ENCODE results near the gene SLC26A6. TPM values are rescaled to one million over a fixed set of nuclear protein-coding genes. Genes with fewer than 3 reads are reported as not detected.

The SLC26A6 gene
- polyA plus RNA-seq, 1 of the 3 experiments (the other 2 are of a cell fraction), result 31.9 TPM

- Histone ChIP-seq H3K36me3 (replicated peaks in 1 of 2; ENCODE audit: control insufficient read depth in 1 of 2, insufficient read depth in 2 of 2, low read length in 1 of 2) (peaks cover 2 to 60% of the 10 kb centered on the region in 2 experiments), H3K9me2 (no peaks in the 10 kb centered on the region), H3K9ac (no peak overlapping the region), H3K9me3 (no peaks in the 10 kb centered on the region), H3K27ac (ENCODE audit: low read depth in 2 of 2, low read length in 1 of 2) (no peak overlapping the region), H3K4me2 (no peak overlapping the region), H4K20me1 (ENCODE audit: insufficient read depth) (no peaks in the 10 kb centered on the region), H3K4me1 (ENCODE audit: control insufficient read depth in 1 of 2, insufficient read depth in 2 of 2, low read depth in 1 of 2, low read length in 1 of 2) (peaks cover 9 to 12% of the 10 kb centered on the region in 2 experiments), H3K4me3 (ENCODE audit: low read depth in 2 of 2, low read length in 1 of 2) (no peak overlapping the region), H3K27me3 (ENCODE audit: insufficient read depth) (no peaks in the 10 kb centered on the region), H3K79me2 (ENCODE audit: insufficient read depth) (0 out of 2 replicates have a peak, but pooled peaks cover 12% of the 10 kb centered on the region), H2AFZ (ENCODE audit: low read depth) (no peak overlapping the region), H3F3A (replicated peaks; ENCODE audit: insufficient read depth) (no peaks in the 10 kb centered on the region)
- ChIA-PET POLR2A (no interaction called here), CTCF (interaction anchor here (1.1 kb wide), 1 partner anchor 23 kb away, joined by 3 read pairs; no protein-coding TSS in a partner anchor)
- no peak for DNase-seq
- TF ChIP-seq FOXJ3 (CRISPR knock-in tag; IDR thresholded peaks at IDR 0.05) (no peak), ZBTB33 (IDR thresholded peaks at IDR 0.05; ENCODE audit: borderline replicate concordance, low read depth) (no peak), ELF1 (IDR thresholded peaks at IDR 0.05) (no peak), JUND (IDR thresholded peaks at IDR 0.05) (no peak), EP300 (IDR thresholded peaks at IDR 0.05; ENCODE audit: borderline replicate concordance in 1 of 2, low read depth in 1 of 2, low read length in 1 of 2) (no peak), TCF12 (IDR thresholded peaks at IDR 0.05) (no peak), GABPA (IDR thresholded peaks at IDR 0.05; ENCODE audit: low read depth) (no peak)
- WGBS (ENCODE audit: low lambda C conversion rate), result 95% methylated on average over 27 of the region's 38 CpGs
Measured at GRCh38 chr3:48639944-48640606, 4.8 kb upstream of the SLC26A6 start.

GRCh38 chr3:48637305-48637704 lies 2.0 kb upstream of the SLC26A6 start:
- CTCF ChIA-PET, result interaction anchor here (2.5 to 6.9 kb wide), 2 partner anchors 12 to 26 kb away, joined by 17 to 40 read pairs; partner anchors contain the start of gene UQCRC1
- POLR2A ChIA-PET, result no interaction called here
- H4K20me1 ChIP-seq (ENCODE audit: insufficient read depth), result peaks cover 14% of the 10 kb centered on the region; the same call in 1 of the 2 replicates
- TF ChIP-seq TEAD4 (IDR thresholded peaks at IDR 0.05; ENCODE audit: borderline replicate concordance, insufficient read depth) (no peak), NRF1 (IDR thresholded peaks at IDR 0.05; ENCODE audit: low read depth, low read length) (no peak), ZBTB33 (IDR thresholded peaks at IDR 0.05; ENCODE audit: borderline replicate concordance, low read depth) (no peak), USF2 (IDR thresholded peaks at IDR 0.05; ENCODE audit: borderline replicate concordance, low read depth, low read length) (no peak), RCOR1 (IDR thresholded peaks at IDR 0.05; ENCODE audit: low read length) (no peak), ELF1 (IDR thresholded peaks at IDR 0.05) (no peak), FOXM1 (IDR thresholded peaks at IDR 0.05; ENCODE audit: low read depth) (no peak), TAF1 (IDR thresholded peaks at IDR 0.05; ENCODE audit: borderline replicate concordance, low read depth, low read length) (no peak), USF1 (IDR thresholded peaks at IDR 0.05; ENCODE audit: borderline replicate concordance, low read depth) (no peak), EP300 (IDR thresholded peaks at IDR 0.05; ENCODE audit: borderline replicate concordance in 1 of 2, low read depth in 1 of 2, low read length in 1 of 2) (no peak), RFX5 (IDR thresholded peaks at IDR 0.05; ENCODE audit: low read length) (no peak)
- TF ChIP-seq, protein P1, sequence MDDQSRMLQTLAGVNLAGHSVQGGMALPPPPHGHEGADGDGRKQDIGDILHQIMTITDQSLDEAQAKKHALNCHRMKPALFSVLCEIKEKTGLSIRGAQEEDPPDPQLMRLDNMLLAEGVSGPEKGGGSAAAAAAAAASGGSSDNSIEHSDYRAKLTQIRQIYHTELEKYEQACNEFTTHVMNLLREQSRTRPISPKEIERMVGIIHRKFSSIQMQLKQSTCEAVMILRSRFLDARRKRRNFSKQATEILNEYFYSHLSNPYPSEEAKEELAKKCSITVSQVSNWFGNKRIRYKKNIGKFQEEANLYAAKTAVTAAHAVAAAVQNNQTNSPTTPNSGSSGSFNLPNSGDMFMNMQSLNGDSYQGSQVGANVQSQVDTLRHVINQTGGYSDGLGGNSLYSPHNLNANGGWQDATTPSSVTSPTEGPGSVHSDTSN (IDR thresholded peaks at IDR 0.05), result no peak
- H3K27me3 ChIP-seq (ENCODE audit: insufficient read depth), result no peaks in the 10 kb centered on the region
- 67% methylated on average over 2 of the region's 6 CpGs for WGBS (ENCODE audit: low lambda C conversion rate)
- H3K9me3 ChIP-seq, result no peaks in the 10 kb centered on the region
- no peaks in the 10 kb centered on the region for H3F3A ChIP-seq (replicated peaks; ENCODE audit: insufficient read depth)
- H3K9ac ChIP-seq, result no peak overlapping the region
- no peak overlapping the region for H2AFZ ChIP-seq (ENCODE audit: low read depth)
- no peaks in the 10 kb centered on the region for H3K9me2 ChIP-seq
- H3K79me2 ChIP-seq (ENCODE audit: insufficient read depth), result peaks cover 27% of the 10 kb centered on the region
- H3K4me2 ChIP-seq, result no peak overlapping the region
- peaks cover 16 to 23% of the 10 kb centered on the region in 2 experiments for H3K4me1 ChIP-seq (ENCODE audit: control insufficient read depth in 1 of 2, insufficient read depth in 2 of 2, low read depth in 1 of 2, low read length in 1 of 2)
- peaks cover 2 to 43% of the 10 kb centered on the region in 2 experiments for H3K36me3 ChIP-seq (replicated peaks in 1 of 2; ENCODE audit: control insufficient read depth in 1 of 2, insufficient read depth in 2 of 2, low read length in 1 of 2)
- no peak overlapping the region for H3K4me3 ChIP-seq (ENCODE audit: low read depth in 2 of 2, low read length in 1 of 2)
- no peak overlapping the region for H3K27ac ChIP-seq (ENCODE audit: low read depth in 2 of 2, low read length in 1 of 2)
- no peak for DNase-seq

Measured in SK-N-SH (cell line).